ENCODE data around the gene RBM6. TPM values are rescaled to one million over a fixed set of nuclear protein-coding genes. Genes with fewer than 3 reads are reported as not detected.

Gene RBM6
- polyA plus RNA-seq, 3 donors, result 11.3 to 137 (median 17.8) TPM

DNA sequence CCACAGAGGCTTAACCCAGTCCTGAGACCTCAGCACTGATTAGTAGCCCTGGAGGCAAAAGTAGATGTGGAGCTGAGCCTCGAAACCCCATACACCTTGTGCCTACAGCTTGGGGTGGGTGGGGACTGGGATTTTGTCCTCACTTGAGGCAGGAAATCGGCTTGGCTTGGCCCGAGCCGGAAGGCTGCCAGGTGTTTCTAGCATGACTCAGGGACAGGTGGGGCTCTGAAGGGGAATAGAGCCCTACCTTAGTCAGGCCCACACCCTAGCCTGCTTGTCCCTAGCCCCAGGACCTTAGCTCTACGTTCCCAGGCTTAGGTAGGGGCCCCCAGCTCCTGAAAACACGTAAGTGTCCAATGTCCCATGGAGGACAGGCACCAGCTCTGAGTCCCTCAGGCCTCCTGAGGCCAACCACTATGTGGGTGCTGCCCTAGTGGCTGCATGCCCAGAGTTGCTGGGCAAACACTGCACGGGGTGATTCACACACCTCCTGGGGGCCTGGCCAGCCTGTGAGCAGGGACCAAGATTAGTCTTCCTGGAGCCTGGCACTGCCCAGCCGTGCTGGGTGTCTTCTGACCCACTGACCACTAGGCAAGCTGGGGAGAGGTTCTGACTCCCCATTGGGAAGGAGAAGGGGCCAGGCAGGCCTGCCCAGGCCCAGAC is 39.3 kb upstream of the RBM6 start:
- Mint-ChIP-seq H3K4me3 (no peak overlapping the region), H3K27ac (peak overlapping the region in 1 of 7 donors; percentile 35), H3K27me3 (ENCODE audit: low read depth in 3 of 3) (peaks cover 2 to 6% (median 5%) of the 10 kb centered on the region in 3 donors), H3K36me3 (no peaks in the 10 kb centered on the region), H3K4me1 (peaks cover 10% of the 10 kb centered on the region), H3K9me3 (no peaks in the 10 kb centered on the region)
- Histone ChIP-seq H3K9ac (ENCODE audit: insufficient read depth, low read length, poor library complexity, severe bottlenecking) (no peak overlapping the region), H3K4me2 (replicated peaks; ENCODE audit: extremely low read depth, low read length, poor library complexity, severe bottlenecking) (no peak overlapping the region), H3K9me3 (replicated peaks in 1 of 2; ENCODE audit: control insufficient read depth in 1 of 2, insufficient read depth in 1 of 2, low read length in 2 of 2) (no peaks in the 10 kb centered on the region), H4K20me1 (ENCODE audit: insufficient read depth, low read length) (no peaks in the 10 kb centered on the region), H2AFZ (ENCODE audit: insufficient read depth, low read depth, low read length, poor library complexity, severe bottlenecking) (no peak overlapping the region), H3K27ac (ENCODE audit: low read depth in 1 of 2, low read length in 2 of 2) (no peak overlapping the region), H3K4me1 (ENCODE audit: control insufficient read depth in 1 of 2, insufficient read depth in 2 of 2, low read length in 2 of 2) (peaks cover 8 to 14% of the 10 kb centered on the region in 2 donors), H3K4me3 (replicated peaks in 1 of 3; ENCODE audit: low read depth in 2 of 3, low read length in 3 of 3) (no peak overlapping the region), H3K36me3 (replicated peaks in 1 of 2; ENCODE audit: control insufficient read depth in 1 of 2, insufficient read depth in 2 of 2, low read length in 2 of 2) (no peaks in the 10 kb centered on the region), H3K79me2 (ENCODE audit: insufficient read depth, low read length) (no peaks in the 10 kb centered on the region), H3K27me3 (ENCODE audit: control insufficient read depth in 2 of 2, insufficient read depth in 2 of 2, low read length in 2 of 2) (no peaks in the 10 kb centered on the region)
- intact Hi-C loops (cut with micrococcal nuclease), result no loop called here
- TF ChIP-seq CTCF (IDR thresholded peaks at IDR 0.05), result no peak
- WGBS (ENCODE audit: insufficient coverage), result 82% methylated on average over 7 of the region's 8 CpGs
- DNase-seq, result no peak

DNA sequence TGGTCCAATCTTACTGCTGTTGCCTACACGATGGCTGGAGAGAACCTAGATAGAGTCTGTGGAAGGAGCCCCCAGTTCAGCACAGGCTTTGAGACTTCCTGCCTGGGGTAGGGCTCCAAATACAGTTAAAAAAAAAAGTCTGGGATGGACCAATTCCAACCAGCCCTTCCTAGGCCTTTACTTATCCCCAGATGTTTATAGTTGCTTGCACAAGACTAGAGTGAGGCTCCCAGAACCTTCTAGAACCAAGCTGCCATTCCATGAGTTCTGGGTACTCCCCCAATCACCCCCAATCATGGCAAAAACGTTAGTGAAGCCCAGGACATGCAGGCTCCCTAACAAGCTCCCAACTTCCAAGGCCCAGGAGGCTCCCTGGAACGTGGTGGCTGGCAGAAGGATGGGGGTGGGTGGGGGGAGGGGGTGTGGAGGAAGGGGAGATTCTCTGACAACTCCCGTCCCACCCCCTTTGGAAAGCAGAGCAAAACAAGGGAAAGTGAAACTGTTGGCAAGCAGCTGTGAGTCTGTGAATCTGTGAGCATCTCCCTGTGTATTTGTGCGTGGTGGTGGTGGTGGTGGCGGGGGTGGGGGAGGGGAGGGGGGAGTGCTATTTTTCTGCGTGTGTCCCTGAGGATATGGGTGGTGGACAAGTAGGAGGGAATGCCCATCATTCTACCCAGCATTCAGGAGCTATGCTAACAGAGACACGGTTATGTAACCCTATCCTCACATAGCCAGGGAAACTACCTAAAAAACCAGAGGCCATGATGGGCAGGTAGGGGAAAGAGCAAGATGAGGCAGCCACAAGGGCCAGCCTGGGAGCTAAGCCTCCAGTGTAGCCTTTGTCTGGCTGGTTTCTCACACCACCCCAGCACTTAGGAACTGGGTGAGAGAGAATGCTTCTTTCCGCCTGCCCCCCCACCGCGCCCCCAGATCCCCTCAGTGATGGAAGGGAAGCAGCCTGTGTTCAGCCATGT is 38.3 kb upstream of the RBM6 start:
- Mint-ChIP-seq H3K36me3 (no peaks in the 10 kb centered on the region), H3K9me3 (no peaks in the 10 kb centered on the region), H3K4me1 (peaks cover 20% of the 10 kb centered on the region), H3K27ac (peak overlapping the region in 1 of 7 donors; percentile 33), H3K4me3 (no peak overlapping the region), H3K27me3 (ENCODE audit: low read depth in 3 of 3) (peaks cover 0 to 6% (median 2%) of the 10 kb centered on the region in 3 donors)
- no peaks in the 10 kb centered on the region for H3K79me2 ChIP-seq (ENCODE audit: insufficient read depth, low read length)
- intact Hi-C loops (cut with micrococcal nuclease), result no loop called here
- H3K36me3 ChIP-seq (replicated peaks in 1 of 2; ENCODE audit: control insufficient read depth in 1 of 2, insufficient read depth in 2 of 2, low read length in 2 of 2), result no peaks in the 10 kb centered on the region
- no peaks in the 10 kb centered on the region for H3K9me3 ChIP-seq (replicated peaks in 1 of 2; ENCODE audit: control insufficient read depth in 1 of 2, insufficient read depth in 1 of 2, low read length in 2 of 2)
- no peak overlapping the region for H2AFZ ChIP-seq (ENCODE audit: insufficient read depth, low read depth, low read length, poor library complexity, severe bottlenecking)
- H3K27me3 ChIP-seq (ENCODE audit: control insufficient read depth in 2 of 2, insufficient read depth in 2 of 2, low read length in 2 of 2), result no peaks in the 10 kb centered on the region
- no peak for DNase-seq
- TF ChIP-seq CTCF (IDR thresholded peaks at IDR 0.05), result no peak
- H3K27ac ChIP-seq (ENCODE audit: low read depth in 1 of 2, low read length in 2 of 2), result no peak overlapping the region
- H4K20me1 ChIP-seq (ENCODE audit: insufficient read depth, low read length), result no peaks in the 10 kb centered on the region
- H3K4me1 ChIP-seq (ENCODE audit: control insufficient read depth in 1 of 2, insufficient read depth in 2 of 2, low read length in 2 of 2), result peaks cover 18 to 24% of the 10 kb centered on the region in 2 donors
- 80% methylated on average over 2 of the region's 11 CpGs for WGBS (ENCODE audit: insufficient coverage)
- no peak overlapping the region for H3K4me3 ChIP-seq (replicated peaks in 1 of 3; ENCODE audit: low read depth in 2 of 3, low read length in 3 of 3)
- no peak overlapping the region for H3K4me2 ChIP-seq (replicated peaks; ENCODE audit: extremely low read depth, low read length, poor library complexity, severe bottlenecking)
- no peak overlapping the region for H3K9ac ChIP-seq (ENCODE audit: insufficient read depth, low read length, poor library complexity, severe bottlenecking)
